Measurements from ENCODE around the gene CPA4. TPM values are rescaled to one million over a fixed set of nuclear protein-coding genes. Genes with fewer than 3 reads are reported as not detected.

Gene CPA4
- total and polyA plus RNA-seq, 7 donors: 0.06 TPM; not detected in 6

DNA sequence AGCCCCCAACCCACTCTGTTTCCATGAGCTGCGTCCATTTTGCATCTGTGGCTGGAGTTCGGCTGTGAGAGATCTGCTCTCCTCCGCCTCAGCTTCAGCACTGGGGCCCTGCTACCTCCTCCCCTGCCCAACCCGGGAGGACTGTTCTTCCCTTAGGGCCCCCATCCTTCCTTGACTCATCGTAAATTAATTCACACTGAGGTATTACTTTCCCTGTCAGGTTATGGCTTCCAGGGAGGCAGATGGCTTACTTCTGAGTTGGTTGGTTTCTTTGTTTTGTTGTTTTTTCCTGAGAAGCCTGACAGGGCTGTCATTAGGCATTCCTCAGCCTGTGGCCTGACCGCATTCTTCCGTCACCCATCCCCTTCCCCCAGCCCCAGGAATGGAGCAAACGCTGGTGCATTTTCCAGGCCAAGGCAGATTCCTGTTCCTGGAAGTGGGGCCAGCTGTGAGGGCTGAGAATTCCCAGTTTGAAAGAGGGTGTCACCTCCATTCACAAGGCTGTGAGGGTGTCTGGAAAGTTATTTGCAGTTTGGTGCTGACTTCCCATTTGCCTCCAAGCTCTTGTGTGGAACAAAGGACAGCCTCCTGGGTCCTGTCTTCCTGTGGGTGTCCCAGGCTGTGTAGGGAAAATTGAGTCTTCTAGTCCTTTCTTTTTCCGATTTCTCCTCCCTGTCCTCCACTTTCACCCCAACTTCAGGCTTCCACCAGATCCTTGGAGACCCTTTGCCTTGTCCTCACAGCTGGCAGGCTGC lies 63.3 kb downstream of the CPA4 start:
- WGBS, 2 donors: 64 to 71% methylated on average over 9 of the region's 9 CpGs
- H3K4me3 ChIP-seq: no peak overlapping the region
- peak overlapping the region; percentile 70 to 80 (median 74) for H3K27ac ChIP-seq
- intact Hi-C loops (cut with DNase I): no loop called here
- H3K9me3 ChIP-seq: no peaks in the 10 kb centered on the region
- H3K27me3 ChIP-seq: no peaks in the 10 kb centered on the region
- peaks cover 0 to 32% (median 18%) of the 10 kb centered on the region in 4 donors for H3K4me1 ChIP-seq
- DNase-seq: peak; percentile 90
- H3K36me3 ChIP-seq: no peaks in the 10 kb centered on the region
- TF ChIP-seq, protein P1, sequence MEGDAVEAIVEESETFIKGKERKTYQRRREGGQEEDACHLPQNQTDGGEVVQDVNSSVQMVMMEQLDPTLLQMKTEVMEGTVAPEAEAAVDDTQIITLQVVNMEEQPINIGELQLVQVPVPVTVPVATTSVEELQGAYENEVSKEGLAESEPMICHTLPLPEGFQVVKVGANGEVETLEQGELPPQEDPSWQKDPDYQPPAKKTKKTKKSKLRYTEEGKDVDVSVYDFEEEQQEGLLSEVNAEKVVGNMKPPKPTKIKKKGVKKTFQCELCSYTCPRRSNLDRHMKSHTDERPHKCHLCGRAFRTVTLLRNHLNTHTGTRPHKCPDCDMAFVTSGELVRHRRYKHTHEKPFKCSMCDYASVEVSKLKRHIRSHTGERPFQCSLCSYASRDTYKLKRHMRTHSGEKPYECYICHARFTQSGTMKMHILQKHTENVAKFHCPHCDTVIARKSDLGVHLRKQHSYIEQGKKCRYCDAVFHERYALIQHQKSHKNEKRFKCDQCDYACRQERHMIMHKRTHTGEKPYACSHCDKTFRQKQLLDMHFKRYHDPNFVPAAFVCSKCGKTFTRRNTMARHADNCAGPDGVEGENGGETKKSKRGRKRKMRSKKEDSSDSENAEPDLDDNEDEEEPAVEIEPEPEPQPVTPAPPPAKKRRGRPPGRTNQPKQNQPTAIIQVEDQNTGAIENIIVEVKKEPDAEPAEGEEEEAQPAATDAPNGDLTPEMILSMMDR (IDR thresholded peaks at IDR 0.05): no peak
- peak in 3 of 4 donors; percentile 42 to 62 (median 58) for TF ChIP-seq POLR2AphosphoS5 (IDR thresholded peaks at IDR 0.05)

DNA sequence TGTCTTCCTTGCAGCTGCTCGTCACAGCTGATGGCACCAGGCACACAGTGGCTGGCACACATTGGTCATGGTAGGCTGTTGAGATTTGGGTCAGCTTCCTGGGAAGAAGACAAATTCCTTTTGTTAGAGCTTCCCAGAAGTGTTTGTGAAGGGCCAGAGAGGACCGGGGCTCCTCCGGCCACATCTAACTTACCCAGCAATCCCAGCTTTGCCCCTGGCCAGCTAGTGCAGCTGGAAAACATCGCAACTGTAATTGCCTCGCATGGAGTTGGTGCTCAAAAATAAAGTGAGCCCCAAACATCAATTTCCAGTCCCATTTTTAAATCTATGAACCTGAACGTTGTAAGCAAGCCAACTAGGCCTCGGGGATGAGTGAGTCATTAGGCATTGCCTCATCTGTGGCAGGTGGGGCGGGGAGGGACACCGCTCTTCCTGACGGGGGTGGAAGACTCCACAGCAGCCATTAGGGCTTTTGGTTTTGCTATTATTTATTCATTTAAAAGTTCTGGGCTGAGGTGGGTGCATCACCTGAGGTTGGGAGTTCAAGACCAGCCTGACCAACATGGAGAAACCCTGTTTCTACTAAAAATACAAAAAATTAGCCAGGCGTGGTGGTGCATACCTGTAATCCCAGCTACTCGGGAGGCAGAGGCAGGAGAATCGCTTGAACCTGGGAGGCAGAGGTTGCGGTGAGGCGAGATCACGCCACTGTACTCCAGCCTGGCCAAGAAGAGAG lies 64.1 kb downstream of the CPA4 start:
- Histone ChIP-seq H3K4me1 (peaks cover 0 to 32% (median 18%) of the 10 kb centered on the region in 4 donors), H3K9me3 (no peaks in the 10 kb centered on the region), H3K36me3 (no peaks in the 10 kb centered on the region), H3K27me3 (no peaks in the 10 kb centered on the region), H3K27ac (peak overlapping the region; percentile 70 to 80 (median 74)), H3K4me3 (no peak overlapping the region)
- TF ChIP-seq EP300 (IDR thresholded peaks at IDR 0.05): no peak
- TF ChIP-seq POLR2A (IDR thresholded peaks at IDR 0.05): no peak
- TF ChIP-seq POLR2AphosphoS5 (IDR thresholded peaks at IDR 0.05): peak; percentile 47 to 71 (median 58)
- DNase-seq: peak; percentile 91
- WGBS, 2 donors: 79 to 82% methylated on average over 16 of the region's 16 CpGs
- intact Hi-C loops (cut with DNase I): no loop called here

DNA sequence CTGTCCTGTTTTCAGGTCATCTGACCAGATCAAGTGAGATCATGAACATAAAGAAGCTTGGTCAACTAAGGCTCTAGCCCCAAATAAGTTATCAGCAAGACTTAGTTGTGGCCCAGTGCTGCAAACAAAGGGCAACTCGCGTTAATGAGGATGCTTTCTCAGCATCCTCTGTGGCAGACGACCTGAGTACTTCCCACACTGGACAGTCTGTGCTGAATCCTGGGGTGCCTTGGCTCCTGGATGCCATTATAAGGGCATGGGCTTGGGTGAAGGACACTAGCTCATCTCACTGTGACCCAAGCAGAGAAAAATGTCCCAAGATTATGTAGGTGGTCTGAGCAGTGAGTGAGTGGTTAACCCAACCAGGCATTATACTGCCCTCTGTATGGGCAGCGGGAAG lies 65.5 kb downstream of the CPA4 start:
- intact Hi-C loops (cut with DNase I): no loop called here
- Histone ChIP-seq H3K4me1 (peaks cover 0 to 22% (median 17%) of the 10 kb centered on the region in 4 donors), H3K36me3 (no peaks in the 10 kb centered on the region), H3K27ac (no peak overlapping the region), H3K27me3 (no peaks in the 10 kb centered on the region), H3K4me3 (no peak overlapping the region), H3K9me3 (no peaks in the 10 kb centered on the region)
- TF ChIP-seq EP300 (IDR thresholded peaks at IDR 0.05) (no peak), POLR2A (IDR thresholded peaks at IDR 0.05) (no peak), POLR2AphosphoS5 (IDR thresholded peaks at IDR 0.05) (no peak)
- TF ChIP-seq, protein P1 (IDR thresholded peaks at IDR 0.05): no peak
- DNase-seq: peak; percentile 22
- WGBS, 2 donors: 94% methylated on average over 4 of the region's 4 CpGs

DNA sequence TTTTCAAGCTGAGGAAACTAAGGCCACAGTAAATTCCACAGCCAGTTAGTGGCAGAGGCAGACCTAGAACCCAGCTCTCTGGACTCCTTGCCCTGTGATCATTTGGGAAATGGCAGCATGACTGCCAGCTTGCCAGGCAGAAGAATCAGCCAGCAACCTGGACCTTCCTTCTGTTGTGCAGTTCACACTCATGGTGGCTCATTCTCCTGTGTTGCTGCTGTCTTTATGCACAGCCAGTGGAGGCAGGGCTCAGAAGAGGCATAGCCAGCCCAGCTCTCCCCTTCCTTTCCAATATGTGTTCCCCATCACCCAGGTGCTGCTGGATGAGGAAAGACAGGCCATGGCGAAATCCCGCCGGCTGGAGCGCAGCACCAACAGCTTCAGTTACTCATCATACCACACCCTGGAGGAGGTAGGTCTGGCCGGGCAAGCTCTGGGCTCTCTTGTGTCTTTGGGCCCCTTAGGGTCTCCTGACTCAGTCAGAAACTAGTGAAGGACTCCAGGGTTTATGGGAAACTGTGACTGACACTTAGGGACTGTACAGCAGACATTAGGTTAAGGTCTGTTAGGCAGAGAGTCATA lies 66.4 kb downstream of the CPA4 start:
- intact Hi-C loops (cut with DNase I): no loop called here
- no peaks in the 10 kb centered on the region for H3K9me3 ChIP-seq
- WGBS, 2 donors: 93% methylated on average over 5 of the region's 5 CpGs

More for the DNA sequence above, 66.4 kb downstream of the CPA4 start:
- no peak for TF ChIP-seq POLR2AphosphoS5 (IDR thresholded peaks at IDR 0.05)
- TF ChIP-seq POLR2A (IDR thresholded peaks at IDR 0.05): no peak
- TF ChIP-seq, protein P1 (IDR thresholded peaks at IDR 0.05): no peak
- no peak for TF ChIP-seq EP300 (IDR thresholded peaks at IDR 0.05)
- peak; percentile 52 for DNase-seq
- Histone ChIP-seq H3K27ac (no peak overlapping the region), H3K36me3 (no peaks in the 10 kb centered on the region), H3K4me1 (peaks cover 0 to 22% (median 18%) of the 10 kb centered on the region in 4 donors), H3K4me3 (no peak overlapping the region), H3K27me3 (no peaks in the 10 kb centered on the region)
